ENCODE measurements around the gene SRRM3.
"Not testable (repeated sequence)": the region's sequence is repeated elsewhere in the genome, so short reads cannot be mapped to it uniquely, and the experiment has no call there.

The SRRM3 gene

GRCh38 chr7:76265299-76265698, 63.6 kb downstream of the SRRM3 start:
- H3K4me3 ChIP-seq (ENCODE audit: low read length), result no peak overlapping the region
- DNase-seq (ENCODE audit: low read depth), result no peak
- TF ChIP-seq, protein P1, sequence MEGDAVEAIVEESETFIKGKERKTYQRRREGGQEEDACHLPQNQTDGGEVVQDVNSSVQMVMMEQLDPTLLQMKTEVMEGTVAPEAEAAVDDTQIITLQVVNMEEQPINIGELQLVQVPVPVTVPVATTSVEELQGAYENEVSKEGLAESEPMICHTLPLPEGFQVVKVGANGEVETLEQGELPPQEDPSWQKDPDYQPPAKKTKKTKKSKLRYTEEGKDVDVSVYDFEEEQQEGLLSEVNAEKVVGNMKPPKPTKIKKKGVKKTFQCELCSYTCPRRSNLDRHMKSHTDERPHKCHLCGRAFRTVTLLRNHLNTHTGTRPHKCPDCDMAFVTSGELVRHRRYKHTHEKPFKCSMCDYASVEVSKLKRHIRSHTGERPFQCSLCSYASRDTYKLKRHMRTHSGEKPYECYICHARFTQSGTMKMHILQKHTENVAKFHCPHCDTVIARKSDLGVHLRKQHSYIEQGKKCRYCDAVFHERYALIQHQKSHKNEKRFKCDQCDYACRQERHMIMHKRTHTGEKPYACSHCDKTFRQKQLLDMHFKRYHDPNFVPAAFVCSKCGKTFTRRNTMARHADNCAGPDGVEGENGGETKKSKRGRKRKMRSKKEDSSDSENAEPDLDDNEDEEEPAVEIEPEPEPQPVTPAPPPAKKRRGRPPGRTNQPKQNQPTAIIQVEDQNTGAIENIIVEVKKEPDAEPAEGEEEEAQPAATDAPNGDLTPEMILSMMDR (IDR thresholded peaks at IDR 0.05; ENCODE audit: insufficient read depth, low read depth, low read length, missing control alignments), result no peak

GRCh38 chr7:76267107-76267893, 65.6 kb downstream of the SRRM3 start:
- H3K4me3 ChIP-seq (ENCODE audit: low read length), result no peak overlapping the region
- DNase-seq (ENCODE audit: low read depth), result no peak
- TF ChIP-seq, protein P1 (IDR thresholded peaks at IDR 0.05; ENCODE audit: insufficient read depth, low read depth, low read length, missing control alignments), result no peak

DNA sequence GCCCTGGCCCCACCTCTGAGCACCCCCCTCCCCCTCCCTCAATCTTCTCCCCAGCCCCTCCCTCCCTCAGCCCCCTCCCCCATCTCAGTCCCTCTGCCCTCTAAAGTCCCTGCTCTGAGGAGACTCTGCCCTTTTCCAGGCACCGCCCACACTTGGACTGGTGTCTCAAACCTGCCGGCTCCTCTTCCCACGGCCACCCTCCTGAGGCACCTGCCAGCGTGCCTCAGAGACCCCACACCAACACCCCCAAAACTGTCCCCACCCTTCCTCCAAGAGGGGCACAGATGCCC, 66.1 kb downstream of the SRRM3 start:
- H3K4me3 ChIP-seq (ENCODE audit: low read length), result no peak overlapping the region
- DNase-seq (ENCODE audit: low read depth), result no peak
- TF ChIP-seq, protein P1 (IDR thresholded peaks at IDR 0.05; ENCODE audit: insufficient read depth, low read depth, low read length, missing control alignments), result no peak

GRCh38 chr7:76268376-76268775, 66.7 kb downstream of the SRRM3 start:
- no peak for DNase-seq (ENCODE audit: low read depth)
- H3K4me3 ChIP-seq (ENCODE audit: low read length), result no peak overlapping the region
- TF ChIP-seq, protein P1 (IDR thresholded peaks at IDR 0.05; ENCODE audit: insufficient read depth, low read depth, low read length, missing control alignments), result no peak

DNA sequence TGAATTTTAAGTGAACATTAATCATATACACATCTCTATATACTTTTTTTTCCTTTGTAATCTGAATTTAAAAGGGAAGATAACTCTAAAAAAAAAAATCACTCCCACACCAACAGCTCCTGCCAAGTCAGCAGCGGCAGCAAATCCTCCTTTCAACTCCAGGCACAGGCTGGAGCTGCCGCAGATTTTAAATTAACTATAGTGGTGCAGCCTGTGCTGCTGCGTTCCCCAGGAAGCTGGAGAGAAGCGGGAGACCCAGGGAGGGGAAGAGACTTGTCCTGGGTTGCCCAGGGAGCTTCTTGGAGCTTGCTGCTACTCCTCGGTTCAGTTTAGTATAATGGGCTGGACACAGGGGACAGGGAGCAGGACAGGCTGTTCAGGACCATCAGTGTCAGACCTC, 68.2 kb downstream of the SRRM3 start:
- DNase-seq (ENCODE audit: low read depth), result no peak
- TF ChIP-seq, protein P1 (IDR thresholded peaks at IDR 0.05; ENCODE audit: insufficient read depth, low read depth, low read length, missing control alignments), result no peak
- H3K4me3 ChIP-seq (ENCODE audit: low read length), result no peak overlapping the region

- not testable (repeated sequence) for DNase-seq (ENCODE audit: low read depth); H3K4me3 ChIP-seq (ENCODE audit: low read length)
Observed at GRCh38 chr7:76271384-76271783, 69.7 kb downstream of the SRRM3 start.

GRCh38 chr7:76272142-76272541, 70.4 kb downstream of the SRRM3 start:
- H3K4me3 ChIP-seq (ENCODE audit: low read length), result no peak overlapping the region
- TF ChIP-seq, protein P1 (IDR thresholded peaks at IDR 0.05; ENCODE audit: insufficient read depth, low read depth, low read length, missing control alignments), result no peak
- DNase-seq (ENCODE audit: low read depth), result no peak
